HUES48 (cell line): Measurements from ENCODE around the gene UQCR10.
A peak's percentile ranks its signal among the peaks of the same experiment; 100 is the strongest.

Experiments
- H3K27ac ChIP-seq: one replicate; pipeline ENCODE4 v1.7.0; 2013; ENCODE audit warnings: low read depth, low read length, inconsistent platforms
- H3K27me3 ChIP-seq: 2 replicates; pipeline ENCODE4 v1.6.1; 2013; ENCODE audit warnings: mild to moderate bottlenecking, low read length; ENCODE audit not compliant: control insufficient read depth, insufficient read depth
- H3K36me3 ChIP-seq: 2 replicates; pipeline ENCODE4 v1.6.1; 2013; ENCODE audit warnings: low read length; ENCODE audit not compliant: control insufficient read depth, insufficient read depth
- H3K4me1 ChIP-seq: 2 replicates; pipeline ENCODE4 v1.6.1; 2013; ENCODE audit warnings: mild to moderate bottlenecking, low read length; ENCODE audit not compliant: control insufficient read depth, insufficient read depth
- H3K4me3 ChIP-seq: 2 replicates; pipeline ENCODE4 v1.5.1; 2013; ENCODE audit warnings: mild to moderate bottlenecking, low read depth, low read length
- H3K9ac ChIP-seq: 2 replicates; pipeline ENCODE4 v1.6.1; 2013; ENCODE audit warnings: mild to moderate bottlenecking, low read depth, low read length, moderate library complexity
- H3K9me3 ChIP-seq: 2 replicates; pipeline ENCODE4 v1.6.1; 2013; ENCODE audit warnings: low read length; ENCODE audit not compliant: control insufficient read depth, insufficient read depth

The UQCR10 gene

GRCh38 chr22:29767171-29768051 is at the start of gene UQCR10:
TSS of gene UQCR10 (plus strand) at chr22:29767369. CDS start at chr22:29767399, 30 bp downstream.
- peak within 1 kb of the TSS; percentile 91 for H3K27ac ChIP-seq
- H3K4me1 ChIP-seq, result peaks cover 10% of the 10 kb centered on the region
- H3K27me3 ChIP-seq, result no peaks in the 10 kb centered on the region

GRCh38 chr22:29717789-29718188 is 49.4 kb upstream of the UQCR10 start:
- Histone ChIP-seq H3K27ac (no peak overlapping the region), H3K9me3 (no peaks in the 10 kb centered on the region), H3K9ac (no peak overlapping the region), H3K4me3 (no peak overlapping the region), H3K4me1 (peaks cover 6% of the 10 kb centered on the region; the same call in 1 of the 2 replicates), H3K36me3 (no peaks in the 10 kb centered on the region), H3K27me3 (peaks cover 45% of the 10 kb centered on the region)

More at GRCh38 chr22:29767171-29768051, at the start of gene UQCR10:
- no peaks in the 10 kb centered on the region for H3K9me3 ChIP-seq
- peaks cover 20% of the 10 kb centered on the region for H3K36me3 ChIP-seq
- peak within 1 kb of the TSS; percentile 84 for H3K9ac ChIP-seq
- H3K4me3 ChIP-seq, result peak within 1 kb of the TSS; percentile 98

GRCh38 chr22:29718949-29719898 is 47.9 kb upstream of the UQCR10 start:
- H3K9me3 ChIP-seq, result no peaks in the 10 kb centered on the region
- H3K4me3 ChIP-seq, result peak overlapping the region; percentile 47; the same call in 1 of the 2 replicates
- peaks cover 6% of the 10 kb centered on the region; the same call in 1 of the 2 replicates for H3K4me1 ChIP-seq
- H3K27me3 ChIP-seq, result peaks cover 46% of the 10 kb centered on the region
- H3K27ac ChIP-seq, result no peak overlapping the region
- no peaks in the 10 kb centered on the region for H3K36me3 ChIP-seq
- no peak overlapping the region for H3K9ac ChIP-seq

GRCh38 chr22:29719899-29720645 is 47.1 kb upstream of the UQCR10 start, which contains the start of gene CABP7:
TSS of gene CABP7 (plus strand) at chr22:29720003. CDS start at chr22:29720425, 422 bp downstream.
- H3K4me1 ChIP-seq, result peaks cover 6% of the 10 kb centered on the region; the same call in 1 of the 2 replicates
- H3K27me3 ChIP-seq, result peaks cover 48% of the 10 kb centered on the region
- H3K4me3 ChIP-seq, result peak within 1 kb of the TSS; percentile 49; the same call in 1 of the 2 replicates
- no peak within 1 kb of the TSS for H3K27ac ChIP-seq
- no peaks in the 10 kb centered on the region for H3K36me3 ChIP-seq
- no peaks in the 10 kb centered on the region for H3K9me3 ChIP-seq
- no peak within 1 kb of the TSS for H3K9ac ChIP-seq

- no peaks in the 10 kb centered on the region for H3K36me3 ChIP-seq
- no peaks in the 10 kb centered on the region for H3K9me3 ChIP-seq
- no peak overlapping the region for H3K27ac ChIP-seq
- H3K9ac ChIP-seq, result no peak overlapping the region
- H3K27me3 ChIP-seq, result peaks cover 54% of the 10 kb centered on the region
- H3K4me1 ChIP-seq, result peaks cover 6% of the 10 kb centered on the region; the same call in 1 of the 2 replicates
- H3K4me3 ChIP-seq, result peak overlapping the region; percentile 49; the same call in 1 of the 2 replicates
Measured at GRCh38 chr22:29720811-29721323, 46.3 kb upstream of the UQCR10 start.

- H3K9ac ChIP-seq, result no peak overlapping the region
- peaks cover 54% of the 10 kb centered on the region for H3K27me3 ChIP-seq
- no peak overlapping the region for H3K27ac ChIP-seq
- H3K36me3 ChIP-seq, result no peaks in the 10 kb centered on the region
- H3K4me1 ChIP-seq, result peaks cover 14% of the 10 kb centered on the region
- H3K9me3 ChIP-seq, result no peaks in the 10 kb centered on the region
- no peak overlapping the region for H3K4me3 ChIP-seq
Measured at GRCh38 chr22:29722151-29722550, 45.0 kb upstream of the UQCR10 start.

- no peaks in the 10 kb centered on the region for H3K36me3 ChIP-seq
- no peak overlapping the region for H3K4me3 ChIP-seq
- H3K27me3 ChIP-seq, result peaks cover 54% of the 10 kb centered on the region
- H3K9me3 ChIP-seq, result no peaks in the 10 kb centered on the region
- no peak overlapping the region for H3K27ac ChIP-seq
- no peak overlapping the region for H3K9ac ChIP-seq
- H3K4me1 ChIP-seq, result peaks cover 14% of the 10 kb centered on the region
Measured at GRCh38 chr22:29722587-29722986, 44.6 kb upstream of the UQCR10 start.

GRCh38 chr22:29723766-29724165 is 43.4 kb upstream of the UQCR10 start:
- H3K9me3 ChIP-seq, result no peaks in the 10 kb centered on the region
- peaks cover 14% of the 10 kb centered on the region for H3K4me1 ChIP-seq
- no peak overlapping the region for H3K9ac ChIP-seq
- peaks cover 43% of the 10 kb centered on the region for H3K27me3 ChIP-seq
- no peaks in the 10 kb centered on the region for H3K36me3 ChIP-seq
- no peak overlapping the region for H3K4me3 ChIP-seq
- H3K27ac ChIP-seq, result no peak overlapping the region

GRCh38 chr22:29724843-29725242 is 42.3 kb upstream of the UQCR10 start:
- Histone ChIP-seq H3K27ac (no peak overlapping the region), H3K9me3 (no peaks in the 10 kb centered on the region), H3K36me3 (no peaks in the 10 kb centered on the region), H3K9ac (no peak overlapping the region), H3K27me3 (peaks cover 33% of the 10 kb centered on the region), H3K4me3 (no peak overlapping the region), H3K4me1 (peaks cover 8% of the 10 kb centered on the region)

GRCh38 chr22:29726106-29726505 is 41.1 kb upstream of the UQCR10 start:
- Histone ChIP-seq H3K36me3 (no peaks in the 10 kb centered on the region), H3K4me1 (peaks cover 8% of the 10 kb centered on the region), H3K9ac (no peak overlapping the region), H3K27me3 (peaks cover 24% of the 10 kb centered on the region), H3K9me3 (no peaks in the 10 kb centered on the region), H3K4me3 (no peak overlapping the region), H3K27ac (no peak overlapping the region)
